Suppressor macrophage (primary cell): ENCODE measurements around the gene SCNN1G.

Source experiments
- DNase-seq, 4 experiments: peaks; one replicate each; pipeline ENCODE4 v3.0.0-alpha.2; 2020 to 2022

SCNN1G gene

GRCh38 chr16:23255000-23255399, 72.5 kb downstream of the SCNN1G start:
- DNase-seq: no peak

- no peak for DNase-seq
These were observed 73.9 kb downstream of the SCNN1G start for GRCh38 chr16:23256440-23256839.

DNA sequence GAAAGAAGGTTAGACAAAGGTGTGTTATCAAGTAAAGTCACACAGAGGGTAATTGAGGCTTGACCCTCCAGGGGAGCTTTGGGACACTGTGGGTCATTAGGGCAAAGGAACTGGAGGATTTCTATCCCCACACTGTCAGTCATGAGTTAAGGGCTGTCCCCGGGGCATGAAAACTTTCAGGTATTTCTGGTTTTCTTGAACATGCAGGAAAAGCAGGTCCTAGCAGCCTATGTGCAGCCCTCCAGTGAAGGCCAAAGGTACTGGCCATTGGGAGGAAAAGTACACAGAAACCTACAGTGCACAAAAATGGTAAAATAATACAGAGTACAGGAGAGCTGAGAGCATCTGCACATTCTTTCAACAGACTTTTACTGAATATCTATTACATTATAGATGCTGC, 75.1 kb downstream of the SCNN1G start:
- DNase-seq: no peak

DNA sequence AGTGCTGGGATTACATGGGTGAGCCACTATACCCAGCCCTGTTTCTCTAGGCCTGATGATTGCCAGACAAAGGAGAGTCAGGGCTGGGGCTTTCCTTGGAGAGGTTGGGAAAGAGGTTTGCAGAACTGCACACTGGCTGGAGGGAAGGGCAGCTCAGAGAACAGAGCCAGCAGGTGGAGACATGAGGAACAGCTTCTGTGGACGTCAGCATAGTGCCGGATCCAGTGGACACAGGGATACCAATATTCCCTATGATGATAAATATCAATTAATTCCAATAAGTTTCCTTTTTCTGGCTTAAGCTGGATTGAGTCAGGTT, 76.3 kb downstream of the SCNN1G start:
- DNase-seq: no peak
